Loucy (cell line): ENCODE results near the gene KIF13A.
"Not testable (repeated sequence)": the region's sequence is repeated elsewhere in the genome, so short reads cannot be mapped to it uniquely, and the experiment has no call there.

Source experiments
- H2AFZ ChIP-seq: fragments of 200-600 bp; sonication (generic); 2 replicates; pipeline ENCODE4 v1.6.0; 2016; ENCODE audit warnings: antibody characterized with exemption, mild to moderate bottlenecking, low read length, moderate library complexity
- H3F3A ChIP-seq: fragments of 200-600 bp; 2 replicates; pipeline ENCODE4 v1.6.0; 2016; ENCODE audit warnings: antibody characterized with exemption, low read depth, mild to moderate bottlenecking
- H3K27me3 ChIP-seq: fragments of 200-600 bp; sonication (generic); 2 replicates; pipeline ENCODE4 v1.6.1; 2014; ENCODE audit warnings: low read length, mild to moderate bottlenecking; ENCODE audit not compliant: insufficient read depth, poor library complexity, severe bottlenecking
- H3K36me3 ChIP-seq: fragments of 200-600 bp; sonication (generic); 2 replicates; pipeline ENCODE4 v1.6.1; 2016; ENCODE audit warnings: low read length; ENCODE audit not compliant: insufficient read depth
- H3K4me1 ChIP-seq: fragments of 200-600 bp; sonication (generic); 2 replicates; pipeline ENCODE4 v1.5.1; 2014; ENCODE audit warnings: low read length, mild to moderate bottlenecking; ENCODE audit not compliant: insufficient read depth, poor library complexity, severe bottlenecking
- H3K4me2 ChIP-seq: fragments of 200-600 bp; sonication (generic); 2 replicates; pipeline ENCODE4 v1.6.0; 2014; ENCODE audit warnings: antibody characterized with exemption, low read length, low read depth, mild to moderate bottlenecking; ENCODE audit not compliant: poor library complexity, severe bottlenecking
- H3K4me3 ChIP-seq: fragments of 200-600 bp; sonication (generic); 2 replicates; pipeline ENCODE4 v1.5.1; 2014; ENCODE audit warnings: low read length, mild to moderate bottlenecking, mixed read lengths; ENCODE audit not compliant: poor library complexity, severe bottlenecking
- H3K79me2 ChIP-seq: fragments of 200-600 bp; sonication (generic); 2 replicates; pipeline ENCODE4 v1.6.1; 2014; ENCODE audit warnings: low read length; ENCODE audit not compliant: insufficient read depth
- H3K9ac ChIP-seq: fragments of 200-600 bp; sonication (generic); 2 replicates; pipeline ENCODE4 v1.6.0; 2014; ENCODE audit warnings: mild to moderate bottlenecking, low read depth, low read length, moderate library complexity; ENCODE audit not compliant: poor library complexity, severe bottlenecking
- H3K9me2 ChIP-seq: fragments of 200-600 bp; sonication (generic); replicated peaks from 2 replicates; pipeline ENCODE4 v1.6.1; 2016; ENCODE audit warnings: low read depth, low read length, mixed read lengths
- H3K9me3 ChIP-seq: fragments of 200-600 bp; sonication (generic); 2 replicates; pipeline ENCODE4 v1.6.1; 2014; ENCODE audit warnings: mild to moderate bottlenecking, antibody characterized with exemption, low read length, low read depth; ENCODE audit not compliant: insufficient read depth
- H4K20me1 ChIP-seq: fragments of 200-600 bp; sonication (generic); 2 replicates; pipeline ENCODE4 v1.6.0; 2014; ENCODE audit warnings: antibody characterized with exemption, low read length, mild to moderate bottlenecking; ENCODE audit not compliant: insufficient read depth, poor library complexity, severe bottlenecking
- EZH2phosphoT487 ChIP-seq: fragments of 200-600 bp; IDR thresholded peaks from 2 replicates; pipeline ENCODE4 v1.6.1; 2018; ENCODE audit warnings: antibody characterized with exemption, mild to moderate bottlenecking, moderate library complexity, borderline replicate concordance
- TF ChIP-seq, protein P1 (sequence below): fragments of 200-600 bp; sonication (generic); conservative IDR thresholded peaks from 2 replicates; pipeline ENCODE4 v1.5.1; 2014; ENCODE audit warnings: mild to moderate bottlenecking, antibody characterized with exemption, low read length

KIF13A gene

DNA sequence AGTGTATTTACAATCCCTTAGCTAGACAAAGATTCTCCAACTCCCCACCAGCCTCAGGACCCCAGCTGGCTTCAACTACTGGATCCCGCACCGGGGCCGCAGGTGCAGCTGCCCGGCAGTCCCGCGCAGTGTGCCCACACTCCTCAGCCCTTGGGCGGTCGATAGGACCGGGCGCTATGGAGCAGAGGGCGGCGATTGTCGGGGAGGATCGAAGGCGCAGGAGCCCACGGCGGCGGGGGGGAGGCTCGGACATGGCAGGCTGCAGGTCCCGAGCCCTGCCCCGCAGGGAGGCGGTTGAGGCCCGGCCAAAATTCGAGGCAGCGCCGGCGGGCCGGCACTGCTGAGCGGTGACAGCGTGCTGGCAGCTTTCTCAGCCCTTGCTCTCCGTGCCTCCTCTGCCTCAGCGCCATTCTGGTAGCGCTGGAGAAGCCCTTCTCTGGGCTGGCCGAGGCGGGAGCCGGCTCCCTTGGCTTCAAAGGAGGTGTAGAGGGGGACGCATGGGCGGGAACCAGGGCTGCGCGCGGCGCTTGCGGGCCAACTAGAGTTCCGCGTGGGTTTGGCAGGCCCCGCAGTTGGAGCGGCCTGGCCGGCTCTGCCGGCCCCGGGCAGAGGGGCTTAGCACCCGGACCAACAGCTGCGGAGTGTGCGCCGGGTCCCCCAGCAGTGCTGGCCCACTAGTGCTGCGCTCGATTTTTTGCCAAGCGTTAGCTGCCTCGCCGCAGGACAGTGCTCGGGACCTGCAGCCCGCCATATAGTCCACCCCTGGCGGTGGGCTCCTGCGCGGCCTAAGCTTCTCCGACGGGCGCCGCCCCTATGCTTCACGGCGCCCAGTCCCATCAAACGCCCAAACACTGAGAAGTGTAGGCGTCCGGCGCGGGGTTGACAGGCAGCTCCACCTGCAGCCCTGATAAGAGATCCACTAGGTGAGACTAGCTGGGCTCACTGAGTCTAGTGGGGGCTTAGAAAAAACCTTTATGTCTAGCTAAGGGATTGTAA, 32.4 kb upstream of the KIF13A start:
- no peak for TF ChIP-seq EZH2phosphoT487
- TF ChIP-seq, protein P1, sequence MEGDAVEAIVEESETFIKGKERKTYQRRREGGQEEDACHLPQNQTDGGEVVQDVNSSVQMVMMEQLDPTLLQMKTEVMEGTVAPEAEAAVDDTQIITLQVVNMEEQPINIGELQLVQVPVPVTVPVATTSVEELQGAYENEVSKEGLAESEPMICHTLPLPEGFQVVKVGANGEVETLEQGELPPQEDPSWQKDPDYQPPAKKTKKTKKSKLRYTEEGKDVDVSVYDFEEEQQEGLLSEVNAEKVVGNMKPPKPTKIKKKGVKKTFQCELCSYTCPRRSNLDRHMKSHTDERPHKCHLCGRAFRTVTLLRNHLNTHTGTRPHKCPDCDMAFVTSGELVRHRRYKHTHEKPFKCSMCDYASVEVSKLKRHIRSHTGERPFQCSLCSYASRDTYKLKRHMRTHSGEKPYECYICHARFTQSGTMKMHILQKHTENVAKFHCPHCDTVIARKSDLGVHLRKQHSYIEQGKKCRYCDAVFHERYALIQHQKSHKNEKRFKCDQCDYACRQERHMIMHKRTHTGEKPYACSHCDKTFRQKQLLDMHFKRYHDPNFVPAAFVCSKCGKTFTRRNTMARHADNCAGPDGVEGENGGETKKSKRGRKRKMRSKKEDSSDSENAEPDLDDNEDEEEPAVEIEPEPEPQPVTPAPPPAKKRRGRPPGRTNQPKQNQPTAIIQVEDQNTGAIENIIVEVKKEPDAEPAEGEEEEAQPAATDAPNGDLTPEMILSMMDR, result no peak

DNA sequence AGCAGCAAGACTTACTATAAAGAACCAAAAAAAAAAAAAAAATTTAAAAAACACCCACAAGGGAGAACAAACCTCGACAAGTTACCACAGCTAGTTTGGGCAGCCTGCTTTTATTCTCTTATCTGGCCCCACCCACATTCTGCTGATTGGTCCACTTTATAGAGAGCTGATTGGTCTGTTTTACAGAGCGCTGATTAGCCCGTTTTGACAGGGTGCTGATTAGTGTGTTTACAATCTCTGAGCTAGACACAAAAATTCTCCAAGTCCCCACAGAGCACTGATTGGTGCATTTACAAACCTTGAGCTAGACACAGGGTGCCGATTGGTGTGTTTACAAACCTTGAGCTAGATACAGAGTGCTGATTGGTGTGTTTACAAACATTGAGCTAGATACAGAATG, 31.7 kb upstream of the KIF13A start:
- H3K27me3 ChIP-seq, H3K4me3 ChIP-seq, H3K9me3 ChIP-seq, H4K20me1 ChIP-seq, H3K4me2 ChIP-seq, H3F3A ChIP-seq, H3K9me2 ChIP-seq, H2AFZ ChIP-seq, H3K4me1 ChIP-seq, H3K9ac ChIP-seq, H3K79me2 ChIP-seq, H3K36me3 ChIP-seq: not testable (repeated sequence)

More for the DNA sequence above, 32.4 kb upstream of the KIF13A start:
- Histone ChIP-seq H3K9me2 (no peaks in the 10 kb centered on the region), H3F3A (no peaks in the 10 kb centered on the region), H4K20me1 (no peaks in the 10 kb centered on the region), H3K4me2 (no peak overlapping the region), H2AFZ (no peak overlapping the region), H3K4me1 (no peaks in the 10 kb centered on the region), H3K79me2 (no peaks in the 10 kb centered on the region), H3K9me3 (no peaks in the 10 kb centered on the region), H3K4me3 (no peak overlapping the region), H3K9ac (no peak overlapping the region), H3K36me3 (no peaks in the 10 kb centered on the region), H3K27me3 (no peaks in the 10 kb centered on the region)

DNA sequence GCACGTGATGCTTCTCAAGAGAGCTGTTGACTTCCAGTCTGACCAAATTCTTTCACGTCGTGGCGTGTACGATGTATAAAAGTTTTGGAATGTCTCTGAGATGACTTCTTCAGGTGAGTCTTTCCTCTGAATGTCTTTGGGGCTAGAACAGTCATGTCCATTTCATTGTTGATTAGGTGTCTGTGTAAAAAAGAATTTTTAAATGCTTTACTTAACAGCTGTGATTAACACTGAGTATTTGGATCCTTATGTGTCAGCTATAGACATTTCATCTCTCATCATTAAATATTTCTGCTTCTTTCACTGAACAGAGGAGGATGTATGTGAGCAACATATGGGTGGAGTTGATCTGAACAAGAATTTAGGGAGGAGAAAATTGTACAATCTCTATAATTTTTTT, 29.3 kb upstream of the KIF13A start:
- Histone ChIP-seq H3F3A (no peaks in the 10 kb centered on the region), H3K9me3 (no peaks in the 10 kb centered on the region), H3K27me3 (no peaks in the 10 kb centered on the region), H2AFZ (no peak overlapping the region), H3K36me3 (no peaks in the 10 kb centered on the region), H4K20me1 (no peaks in the 10 kb centered on the region), H3K79me2 (no peaks in the 10 kb centered on the region), H3K9ac (no peak overlapping the region), H3K4me3 (no peak overlapping the region), H3K4me1 (no peaks in the 10 kb centered on the region), H3K9me2 (no peaks in the 10 kb centered on the region), H3K4me2 (no peak overlapping the region)
- TF ChIP-seq EZH2phosphoT487, result no peak
- TF ChIP-seq, protein P1, result no peak

DNA sequence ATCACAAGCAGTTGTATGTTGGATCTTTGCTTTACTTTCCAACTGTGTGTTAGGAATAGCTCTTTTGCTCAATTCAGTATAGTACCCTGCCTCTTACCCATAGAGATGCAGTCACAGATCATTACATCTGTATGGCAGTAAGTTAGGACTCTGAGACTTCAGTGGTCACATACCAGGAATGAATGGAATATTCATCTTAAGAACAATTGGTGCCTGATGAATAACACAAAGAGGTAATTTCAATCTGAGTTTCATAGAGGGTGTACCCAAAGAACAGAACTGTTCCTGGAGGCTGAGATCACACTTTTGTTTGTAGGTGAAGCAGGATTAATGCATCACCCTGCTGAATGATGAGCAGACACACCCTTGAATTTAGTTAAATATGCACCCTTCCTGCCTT, 28.7 kb upstream of the KIF13A start:
- no peak overlapping the region for H3K9ac ChIP-seq
- no peaks in the 10 kb centered on the region for H3K9me2 ChIP-seq
- no peaks in the 10 kb centered on the region for H3K27me3 ChIP-seq
- no peaks in the 10 kb centered on the region for H3K4me1 ChIP-seq
- H3F3A ChIP-seq, result no peaks in the 10 kb centered on the region
- no peak overlapping the region for H2AFZ ChIP-seq
- no peaks in the 10 kb centered on the region for H3K79me2 ChIP-seq
- no peaks in the 10 kb centered on the region for H4K20me1 ChIP-seq
- H3K9me3 ChIP-seq, result no peaks in the 10 kb centered on the region
- H3K4me3 ChIP-seq, result no peak overlapping the region
- no peak overlapping the region for H3K4me2 ChIP-seq
- TF ChIP-seq, protein P1, result no peak
- TF ChIP-seq EZH2phosphoT487, result no peak
- no peaks in the 10 kb centered on the region for H3K36me3 ChIP-seq
